ENCODE results near the gene PTPRF.

The PTPRF gene

GRCh38 chr1:43541721-43542401 is 11.2 kb downstream of the PTPRF start:
- no peak for DNase-seq (ENCODE audit: low read depth)
- TF ChIP-seq MAX (IDR thresholded peaks at IDR 0.05; ENCODE audit: low read depth, low read length) = no peak
- TF ChIP-seq MYC (IDR thresholded peaks at IDR 0.05; ENCODE audit: low read depth, low read length) = no peak
- TF ChIP-seq POLR2A (IDR thresholded peaks at IDR 0.05; ENCODE audit: extremely low read depth, insufficient read length) = no peak
- no peak for TF ChIP-seq CTCF (IDR thresholded peaks at IDR 0.05; ENCODE audit: low read depth, low read length)
- H3K4me3 ChIP-seq (ENCODE audit: low read depth, low read length) = no peak overlapping the region

- DNase-seq (ENCODE audit: low read depth) = no peak
- TF ChIP-seq CTCF (IDR thresholded peaks at IDR 0.05; ENCODE audit: low read depth, low read length) = no peak
- TF ChIP-seq MYC (IDR thresholded peaks at IDR 0.05; ENCODE audit: low read depth, low read length) = no peak
- no peak for TF ChIP-seq MAX (IDR thresholded peaks at IDR 0.05; ENCODE audit: low read depth, low read length)
- TF ChIP-seq POLR2A (IDR thresholded peaks at IDR 0.05; ENCODE audit: extremely low read depth, insufficient read length) = no peak
- H3K4me3 ChIP-seq (ENCODE audit: low read depth, low read length) = no peak overlapping the region
Measured at GRCh38 chr1:43542527-43543458, 12.1 kb downstream of the PTPRF start.

- no peak overlapping the region for H3K4me3 ChIP-seq (ENCODE audit: low read depth, low read length)
- no peak for DNase-seq (ENCODE audit: low read depth)
- TF ChIP-seq CTCF (IDR thresholded peaks at IDR 0.05; ENCODE audit: low read depth, low read length) (no peak), POLR2A (IDR thresholded peaks at IDR 0.05; ENCODE audit: extremely low read depth, insufficient read length) (no peak), MYC (IDR thresholded peaks at IDR 0.05; ENCODE audit: low read depth, low read length) (no peak), MAX (IDR thresholded peaks at IDR 0.05; ENCODE audit: low read depth, low read length) (no peak)
Measured at GRCh38 chr1:43543567-43543966, 12.9 kb downstream of the PTPRF start.

GRCh38 chr1:43545339-43545694 is 14.6 kb downstream of the PTPRF start:
- no peak for DNase-seq (ENCODE audit: low read depth)
- H3K4me3 ChIP-seq (ENCODE audit: low read depth, low read length) = no peak overlapping the region
- TF ChIP-seq POLR2A (IDR thresholded peaks at IDR 0.05; ENCODE audit: extremely low read depth, insufficient read length) = no peak
- no peak for TF ChIP-seq MAX (IDR thresholded peaks at IDR 0.05; ENCODE audit: low read depth, low read length)
- TF ChIP-seq MYC (IDR thresholded peaks at IDR 0.05; ENCODE audit: low read depth, low read length) = no peak
- TF ChIP-seq CTCF (IDR thresholded peaks at IDR 0.05; ENCODE audit: low read depth, low read length) = no peak

- H3K4me3 ChIP-seq (ENCODE audit: low read depth, low read length) = no peak overlapping the region
- peak; percentile 25 for DNase-seq (ENCODE audit: low read depth)
- TF ChIP-seq POLR2A (IDR thresholded peaks at IDR 0.05; ENCODE audit: extremely low read depth, insufficient read length) = no peak
- TF ChIP-seq CTCF (IDR thresholded peaks at IDR 0.05; ENCODE audit: low read depth, low read length) = no peak
- no peak for TF ChIP-seq MYC (IDR thresholded peaks at IDR 0.05; ENCODE audit: low read depth, low read length)
- TF ChIP-seq MAX (IDR thresholded peaks at IDR 0.05; ENCODE audit: low read depth, low read length) = no peak
Measured at GRCh38 chr1:43545695-43546387, 15.2 kb downstream of the PTPRF start.
